ENCODE results near the gene ASPDH. TPM values are rescaled to one million over a fixed set of nuclear protein-coding genes. Genes with fewer than 3 reads are reported as not detected.

Gene ASPDH
- polyA plus RNA-seq, 2 of the 4 experiments (the other 2 are of a cell fraction), result not detected

GRCh38 chr19:50496189-50497021 is 17.3 kb downstream of the ASPDH start:
- DNase-seq (ENCODE audit: low read depth in 1 of 2, low spot score in 1 of 2) (peak in 1 of 2 experiments; percentile 67), ATAC-seq (peak; percentile 39 to 60), FAIRE-seq (no peak)
- H3K27ac ChIP-seq, result no peak overlapping the region
- no peak overlapping the region for H3K4me3 ChIP-seq
- no peaks in the 10 kb centered on the region for H3K9me3 ChIP-seq
- ChIA-PET POLR2A (interaction anchor here (0.7 to 1.0 kb wide), 2 partner anchors 8 to 31 kb away, joined by 5 read pairs; no protein-coding TSS in a partner anchor), CTCF (interaction anchor here (0.8 to 2.0 kb wide), 8 partner anchors 8 to 128 kb away, joined by 3 to 7 read pairs (median 3); partner anchors contain the start of gene JOSD2)
- 75% methylated on average over 30 of the region's 30 CpGs for WGBS (ENCODE audit: missing lambda C conversion rate)
- TF ChIP-seq ATOH8 (CRISPR knock-in tag; IDR thresholded peaks at IDR 0.05; ENCODE audit: low read depth), result no peak
- no peak for TF ChIP-seq RFX5 (IDR thresholded peaks at IDR 0.05)
- TF ChIP-seq HOXB13 (CRISPR knock-in tag; IDR thresholded peaks at IDR 0.05; ENCODE audit: low read depth), result no peak
- TF ChIP-seq HES2 (IDR thresholded peaks at IDR 0.05), result no peak
- TF ChIP-seq CBX8 (IDR thresholded peaks at IDR 0.05), result no peak
- no peak for TF ChIP-seq ZC3H11A (IDR thresholded peaks at IDR 0.05)
- no peak for TF ChIP-seq E2F6 (IDR thresholded peaks at IDR 0.05; ENCODE audit: borderline replicate concordance, low read depth)
- TF ChIP-seq MAFK (IDR thresholded peaks at IDR 0.05; ENCODE audit: partially characterized antibody), result no peak
- TF ChIP-seq PHF8 (IDR thresholded peaks at IDR 0.05; ENCODE audit: borderline replicate concordance, low read depth), result no peak
- no peak for TF ChIP-seq RCOR1 (IDR thresholded peaks at IDR 0.05; ENCODE audit: low read depth, low read length)
- no peak for TF ChIP-seq NR3C1 (IDR thresholded peaks at IDR 0.05)
- no peak for TF ChIP-seq ZSCAN20 (CRISPR knock-in tag; IDR thresholded peaks at IDR 0.05)
- TF ChIP-seq BCL3 (IDR thresholded peaks at IDR 0.05), result no peak
- TF ChIP-seq FOXS1 (CRISPR knock-in tag; IDR thresholded peaks at IDR 0.05), result no peak
- TF ChIP-seq REST (IDR thresholded peaks at IDR 0.05), result no peak
- no peak for TF ChIP-seq EP300 (IDR thresholded peaks at IDR 0.05)
- H3K4me1 ChIP-seq, result peaks cover 24% of the 10 kb centered on the region
- no peak overlapping the region for H3K4me2 ChIP-seq

GRCh38 chr19:50495020-50495531 is 18.6 kb downstream of the ASPDH start:
- Histone ChIP-seq H3K4me2 (no peak overlapping the region), H3K27ac (no peak overlapping the region), H3K4me3 (no peak overlapping the region), H3K9me3 (no peaks in the 10 kb centered on the region), H3K4me1 (peaks cover 11% of the 10 kb centered on the region)
- WGBS (ENCODE audit: missing lambda C conversion rate), result 81% methylated on average over 5 of the region's 5 CpGs
- ATAC-seq (no peak), FAIRE-seq (no peak), DNase-seq (ENCODE audit: low read depth in 1 of 2, low spot score in 1 of 2) (no peak)
- TF ChIP-seq HOXB5 (CRISPR knock-in tag; IDR thresholded peaks at IDR 0.05) (no peak), TP53 (CRISPR knock-in tag; IDR thresholded peaks at IDR 0.05) (no peak), HES2 (IDR thresholded peaks at IDR 0.05) (no peak), ZC3H11A (IDR thresholded peaks at IDR 0.05) (no peak), CBX2 (IDR thresholded peaks at IDR 0.05; ENCODE audit: borderline replicate concordance, low read depth) (no peak), RAD21 (conservative IDR thresholded peaks at IDR 0.05 in 1 of 2, IDR thresholded peaks at IDR 0.05 in 1 of 2) (no peak), PHF8 (IDR thresholded peaks at IDR 0.05; ENCODE audit: borderline replicate concordance, low read depth) (no peak), CHD2 (IDR thresholded peaks at IDR 0.05; ENCODE audit: low read length, partially characterized antibody) (no peak), USF2 (IDR thresholded peaks at IDR 0.05) (no peak)
- POLR2A ChIA-PET, result no interaction called here
- CTCF ChIA-PET, result interaction anchor here (1.0 to 1.5 kb wide), 2 partner anchors 8 to 15 kb away, joined by 3 to 4 read pairs; no protein-coding TSS in a partner anchor

Data from A549 (cell line).